ENCODE results near the gene HPN.
"Not testable (repeated sequence)": the region's sequence is repeated elsewhere in the genome, so short reads cannot be mapped to it uniquely, and the experiment has no call there.

GRCh38 chr19:34998224-34998623, 43.3 kb upstream of the HPN start:
- TF ChIP-seq CTCF (IDR thresholded peaks at IDR 0.05; ENCODE audit: low read length); EZH2 (IDR thresholded peaks at IDR 0.05; ENCODE audit: borderline replicate concordance, low read length): not testable (repeated sequence)
